Activated CD4-positive, alpha-beta memory T cell treated with anti-CD3 and anti-CD28 coated beads for 36 hours (primary cell): Measurements from ENCODE around the gene TUBA3C. TPM values are rescaled to one million over a fixed set of nuclear protein-coding genes. Genes with fewer than 3 reads are reported as not detected.
"Not testable (repeated sequence)": the region's sequence is repeated elsewhere in the genome, so short reads cannot be mapped to it uniquely, and the experiment has no call there.

Source experiments
- CTCF ChIA-PET: fragments of 350-600 bp; sonication (Branson Sonifier 250); formaldehyde crosslinking; loops from one replicate; lab custom pipeline; 2021; ENCODE audit warnings: antibody characterized with exemption, inconsistent platforms; lab: Charles Lee
- POLR2A ChIA-PET: fragments of 350-600 bp; sonication (Branson Sonifier 250); formaldehyde crosslinking; loops from one replicate; lab custom pipeline; 2021; ENCODE audit warnings: antibody characterized with exemption; lab: Charles Lee
- DNase-seq: peaks from one replicate; pipeline ENCODE4 v3.0.0-alpha.2; 2020
- H3K27ac Mint-ChIP-seq: one replicate; pipeline ENCODE4 v1.8.0; 2021; ENCODE audit warnings: mixed read lengths
- H3K27me3 Mint-ChIP-seq: one replicate; pipeline ENCODE4 v1.8.0; 2021; ENCODE audit warnings: mixed read lengths
- H3K36me3 Mint-ChIP-seq: one replicate; pipeline ENCODE4 v1.8.0; 2021; ENCODE audit warnings: mixed read lengths
- H3K4me1 Mint-ChIP-seq: one replicate; pipeline ENCODE4 v1.8.0; 2021; ENCODE audit warnings: low read depth, mixed read lengths
- H3K4me3 Mint-ChIP-seq: one replicate; pipeline ENCODE4 v1.8.0; 2021; ENCODE audit warnings: mild to moderate bottlenecking, mixed read lengths
- H3K9me3 Mint-ChIP-seq: one replicate; pipeline ENCODE4 v1.8.0; 2021; ENCODE audit warnings: mixed read lengths
- intact Hi-C: fragments of 100-400 bp; cut with micrococcal nuclease; formaldehyde crosslinking; loops from one replicate; pipeline ENCODE4 v1.15.1; 2023
- total RNA-seq, 2 experiments: library from RNA; stranded (reverse); gene quantifications; one replicate each; pipeline ENCODE4 v1.2.3, GENCODE V29; 2021

TUBA3C gene
- total RNA-seq, 2 experiments from 2014 or later = not detected

DNA sequence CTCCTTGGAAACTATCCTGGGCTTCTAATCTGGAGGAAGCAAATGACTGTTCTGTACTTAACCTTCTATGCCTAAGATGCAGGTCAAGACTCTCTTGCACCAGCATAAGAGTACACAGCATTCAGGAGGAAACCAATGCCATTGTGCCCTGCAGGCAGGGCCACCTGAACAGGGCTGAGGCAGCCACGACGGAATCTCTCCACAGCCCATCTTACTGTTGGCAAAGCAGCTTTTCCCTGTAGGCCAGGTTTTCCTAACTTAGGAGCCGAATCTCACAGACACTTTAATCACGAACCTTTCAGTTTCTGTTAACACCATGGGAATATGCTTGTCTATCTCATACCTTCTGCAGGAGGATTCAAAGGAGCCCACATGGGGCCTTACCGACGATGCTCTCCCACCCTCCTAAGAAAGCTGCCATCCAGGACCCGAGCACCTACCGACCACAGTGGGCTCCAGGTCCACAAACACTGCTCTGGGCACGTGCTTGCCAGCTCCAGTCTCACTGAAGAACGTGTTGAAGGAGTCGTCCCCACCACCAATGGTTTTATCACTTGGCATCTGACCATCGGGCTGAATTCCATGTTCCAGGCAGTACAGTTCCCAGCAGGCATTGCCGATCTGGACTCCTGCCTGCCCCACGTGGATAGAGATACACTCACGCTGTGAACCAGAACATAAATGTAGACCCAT is 2.6 kb downstream of the TUBA3C start:
- Mint-ChIP-seq H3K27me3 (no peaks in the 10 kb centered on the region), H3K4me3 (no peak overlapping the region), H3K27ac (no peak overlapping the region), H3K9me3 (no peaks in the 10 kb centered on the region), H3K4me1 (no peaks in the 10 kb centered on the region), H3K36me3 (no peaks in the 10 kb centered on the region)
- intact Hi-C loops = no loop called here
- POLR2A ChIA-PET = no interaction called here
- no peak for DNase-seq
- CTCF ChIA-PET = no interaction called here

DNA sequence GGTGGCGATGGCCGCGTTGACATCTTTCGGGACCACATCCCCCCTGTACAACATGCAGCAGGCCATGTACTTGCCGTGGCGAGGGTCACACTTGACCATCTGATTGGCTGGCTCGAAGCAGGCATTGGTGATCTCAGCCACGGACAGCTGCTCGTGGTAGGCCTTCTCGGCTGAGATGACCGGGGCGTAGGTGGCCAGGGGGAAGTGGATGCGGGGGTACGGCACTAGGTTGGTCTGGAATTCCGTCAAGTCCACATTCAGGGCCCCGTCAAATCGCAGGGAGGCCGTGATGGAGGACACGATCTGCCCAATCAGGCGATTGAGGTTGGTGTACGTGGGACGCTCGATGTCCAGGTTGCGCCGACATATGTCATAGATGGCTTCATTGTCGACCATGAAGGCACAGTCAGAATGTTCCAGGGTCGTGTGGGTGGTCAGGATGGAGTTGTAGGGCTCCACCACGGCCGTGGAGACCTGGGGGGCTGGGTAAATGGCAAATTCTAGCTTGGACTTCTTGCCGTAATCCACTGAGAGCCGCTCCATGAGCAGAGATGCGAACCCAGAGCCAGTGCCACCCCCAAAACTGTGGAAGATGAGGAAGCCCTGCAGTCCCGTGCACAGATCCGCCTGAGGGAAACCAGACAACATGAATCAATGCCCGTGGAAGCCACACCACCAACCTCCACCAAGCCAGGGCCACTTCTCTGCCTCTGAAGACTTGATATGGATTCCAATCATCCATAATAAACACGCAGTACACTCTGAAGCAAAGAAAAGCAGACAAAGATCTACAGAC is 4.4 kb downstream of the TUBA3C start:
- H3K9me3 Mint-ChIP-seq, H3K27me3 Mint-ChIP-seq, H3K4me1 Mint-ChIP-seq, H3K27ac Mint-ChIP-seq, DNase-seq, CTCF ChIA-PET, POLR2A ChIA-PET, intact Hi-C loops, H3K36me3 Mint-ChIP-seq, H3K4me3 Mint-ChIP-seq: not testable (repeated sequence)

DNA sequence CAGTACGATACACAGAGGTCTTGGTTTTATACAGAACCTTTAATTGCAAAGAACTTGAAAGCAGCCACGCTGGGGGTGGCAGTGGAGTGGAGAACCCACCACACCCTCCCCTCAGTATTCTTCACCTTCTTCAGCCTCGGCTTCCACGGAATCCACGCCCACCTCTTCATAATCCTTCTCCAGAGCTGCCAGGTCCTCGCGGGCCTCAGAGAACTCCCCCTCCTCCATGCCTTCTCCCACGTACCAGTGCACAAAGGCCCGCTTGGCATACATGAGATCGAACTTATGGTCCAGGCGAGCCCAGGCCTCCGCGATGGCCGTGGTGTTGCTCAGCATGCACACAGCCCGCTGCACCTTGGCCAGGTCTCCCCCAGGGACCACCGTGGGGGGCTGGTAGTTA is 7.9 kb downstream of the TUBA3C start:
- intact Hi-C loops = no loop called here
- no peak overlapping the region for H3K27ac Mint-ChIP-seq
- ChIA-PET POLR2A (no interaction called here), CTCF (no interaction called here)
- DNase-seq = no peak
- H3K36me3 Mint-ChIP-seq = no peaks in the 10 kb centered on the region
- H3K9me3 Mint-ChIP-seq = no peaks in the 10 kb centered on the region
- no peaks in the 10 kb centered on the region for H3K4me1 Mint-ChIP-seq
- H3K27me3 Mint-ChIP-seq = no peaks in the 10 kb centered on the region
- H3K4me3 Mint-ChIP-seq = no peak overlapping the region

DNA sequence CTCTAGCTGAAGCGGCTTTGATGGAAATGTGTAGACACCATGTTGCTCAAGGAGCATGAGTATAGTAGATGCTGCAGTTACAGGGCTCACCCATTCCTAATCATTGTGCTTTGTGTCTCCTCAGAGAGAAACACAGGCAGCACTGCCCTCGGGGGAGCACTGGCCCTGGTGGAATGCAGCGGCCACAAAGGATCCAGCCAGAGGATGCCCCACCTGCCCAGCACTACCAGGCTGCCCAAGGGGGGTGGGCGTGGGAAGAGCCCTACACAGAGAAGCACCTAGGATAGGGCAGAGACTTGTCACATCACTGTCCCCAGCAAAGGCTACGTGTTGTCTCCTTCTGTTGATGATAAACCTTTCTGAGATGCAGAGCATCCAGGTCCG is 9.0 kb downstream of the TUBA3C start:
- POLR2A ChIA-PET = no interaction called here
- CTCF ChIA-PET = no interaction called here
- Mint-ChIP-seq H3K36me3 (no peaks in the 10 kb centered on the region), H3K4me3 (no peak overlapping the region), H3K4me1 (no peaks in the 10 kb centered on the region), H3K27ac (no peak overlapping the region), H3K27me3 (no peaks in the 10 kb centered on the region), H3K9me3 (no peaks in the 10 kb centered on the region)
- DNase-seq = no peak
- intact Hi-C loops = no loop called here

DNA sequence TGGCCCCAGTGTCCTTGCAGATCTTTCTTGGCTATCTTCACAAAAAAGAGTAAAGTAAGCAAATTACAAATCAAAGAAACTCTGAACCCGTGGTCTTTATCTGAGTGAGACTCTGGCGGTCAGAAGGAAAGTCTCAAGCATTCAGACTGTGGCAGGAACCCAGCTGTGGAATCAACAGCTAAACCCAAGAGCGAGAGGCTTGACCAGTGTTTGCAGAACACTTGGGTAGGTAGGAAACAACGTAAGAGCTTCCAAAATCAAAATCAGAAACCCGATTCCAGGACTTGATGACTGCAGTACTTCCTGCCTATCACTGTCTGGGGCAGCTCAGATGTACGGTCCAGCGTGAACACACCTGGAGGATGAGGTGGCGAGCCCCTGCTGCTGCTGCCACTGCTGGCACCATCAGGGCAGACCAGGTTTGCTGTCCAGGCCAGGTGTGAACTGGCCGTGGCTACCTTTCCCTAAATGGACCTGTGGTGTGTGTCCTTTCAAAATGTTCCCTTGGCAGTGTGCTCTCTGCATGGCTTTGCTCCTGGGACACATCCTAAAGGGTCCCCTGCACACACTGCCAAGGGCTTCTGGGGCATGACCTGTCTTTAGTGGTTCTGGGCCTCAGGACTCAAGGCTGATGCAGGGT is 9.5 kb downstream of the TUBA3C start:
- no peak for DNase-seq
- no peaks in the 10 kb centered on the region for H3K36me3 Mint-ChIP-seq

DNA sequence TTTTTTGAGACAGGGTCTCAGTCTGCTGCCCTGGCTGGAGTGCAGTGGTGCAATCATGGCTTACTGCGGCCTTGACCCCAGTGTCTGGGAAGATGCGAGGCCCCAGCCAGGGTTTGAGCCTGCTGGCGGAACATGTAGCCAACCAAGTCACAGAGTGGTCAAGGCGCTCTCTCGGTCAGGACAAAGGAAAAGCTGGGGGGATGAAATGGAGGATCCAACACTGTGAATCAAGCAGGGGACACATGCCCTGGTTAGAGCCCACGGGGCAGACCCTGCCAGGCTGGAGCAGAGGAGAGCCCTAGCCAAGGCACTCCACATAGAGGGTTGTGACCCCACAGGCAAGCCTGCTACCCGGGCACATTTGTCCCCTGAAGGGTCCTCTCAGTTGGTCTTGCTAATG is 10.1 kb downstream of the TUBA3C start:
- Mint-ChIP-seq H3K27ac (no peak overlapping the region), H3K9me3 (no peaks in the 10 kb centered on the region), H3K4me3 (no peak overlapping the region), H3K4me1 (no peaks in the 10 kb centered on the region), H3K27me3 (no peaks in the 10 kb centered on the region), H3K36me3 (no peaks in the 10 kb centered on the region)
- intact Hi-C loops = no loop called here
- ChIA-PET CTCF (no interaction called here), POLR2A (no interaction called here)
- DNase-seq = no peak

More for the DNA sequence above, 9.5 kb downstream of the TUBA3C start:
- Mint-ChIP-seq H3K9me3 (no peaks in the 10 kb centered on the region), H3K27ac (no peak overlapping the region), H3K27me3 (no peaks in the 10 kb centered on the region), H3K4me3 (no peak overlapping the region), H3K4me1 (no peaks in the 10 kb centered on the region)
- CTCF ChIA-PET = no interaction called here
- intact Hi-C loops = no loop called here
- POLR2A ChIA-PET = no interaction called here

DNA sequence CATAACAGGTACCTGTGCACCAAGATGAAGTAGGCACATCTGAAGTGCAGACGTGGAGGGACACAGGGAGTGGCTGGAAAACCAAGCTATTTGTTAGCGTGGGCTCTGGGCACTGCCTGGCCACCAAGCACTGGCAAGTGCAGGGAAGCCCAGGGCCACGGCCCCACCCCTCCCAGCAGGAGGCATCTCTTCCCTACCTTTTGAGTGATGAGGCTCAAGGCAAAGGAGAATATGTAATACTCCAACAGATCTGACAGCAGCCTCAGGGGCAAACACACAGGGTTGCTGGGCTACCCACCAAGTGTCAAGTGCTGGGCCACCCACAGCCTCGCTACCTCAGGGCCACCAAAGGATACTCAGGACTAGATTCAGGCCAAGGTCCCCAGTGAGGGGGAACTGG is 11.6 kb downstream of the TUBA3C start:
- no peak for DNase-seq
- no peak overlapping the region for H3K4me3 Mint-ChIP-seq
- intact Hi-C loops = no loop called here
- no peaks in the 10 kb centered on the region for H3K9me3 Mint-ChIP-seq
- H3K36me3 Mint-ChIP-seq = no peaks in the 10 kb centered on the region
- ChIA-PET CTCF (no interaction called here), POLR2A (no interaction called here)
- no peaks in the 10 kb centered on the region for H3K27me3 Mint-ChIP-seq
- H3K4me1 Mint-ChIP-seq = no peaks in the 10 kb centered on the region
- no peak overlapping the region for H3K27ac Mint-ChIP-seq

DNA sequence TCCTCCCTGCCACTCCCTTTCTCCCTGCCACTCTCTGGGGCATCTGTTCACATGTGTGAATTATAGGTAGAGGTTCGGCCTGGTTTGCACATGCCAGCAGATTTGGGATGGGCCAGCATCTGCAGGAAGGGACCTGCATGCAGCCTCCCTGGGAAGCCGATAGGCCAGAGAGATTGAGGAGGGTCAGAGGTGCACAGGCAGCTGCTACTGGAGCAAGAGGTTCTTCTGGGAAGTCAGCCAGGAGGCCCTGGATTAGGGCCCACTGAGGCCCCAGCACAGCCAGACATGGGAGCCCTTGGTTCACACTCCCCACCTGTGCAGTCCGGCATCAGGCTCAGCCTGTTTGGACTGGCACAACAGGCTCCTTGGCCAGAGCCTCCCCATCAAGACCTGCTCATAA is 12.1 kb downstream of the TUBA3C start:
- Mint-ChIP-seq H3K4me3 (no peak overlapping the region), H3K36me3 (no peaks in the 10 kb centered on the region), H3K4me1 (no peaks in the 10 kb centered on the region), H3K27ac (no peak overlapping the region), H3K9me3 (no peaks in the 10 kb centered on the region), H3K27me3 (no peaks in the 10 kb centered on the region)
- ChIA-PET POLR2A (no interaction called here), CTCF (no interaction called here)
- intact Hi-C loops = no loop called here
- DNase-seq = no peak

DNA sequence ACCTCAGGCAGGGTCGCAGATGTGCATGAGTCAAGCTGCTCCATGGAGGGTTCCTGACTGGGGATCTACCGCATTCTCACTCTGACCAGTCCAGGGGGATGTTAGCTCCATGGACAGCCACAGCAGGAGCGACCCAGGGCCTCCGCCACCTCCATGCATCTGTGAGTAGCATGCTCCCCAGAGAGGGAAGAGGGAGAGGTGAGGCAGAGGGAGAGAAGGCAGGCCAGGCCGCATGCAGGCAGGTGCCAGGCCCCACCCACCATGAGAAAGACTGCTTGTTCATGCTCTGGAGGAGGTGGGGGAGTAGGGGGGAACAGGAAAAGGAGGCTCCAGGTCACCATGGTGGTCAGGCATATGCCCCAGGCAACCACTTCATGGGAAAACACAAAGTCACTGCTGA is 20.3 kb downstream of the TUBA3C start:
- H3K4me1 Mint-ChIP-seq = no peaks in the 10 kb centered on the region
- H3K36me3 Mint-ChIP-seq = no peaks in the 10 kb centered on the region
- peaks cover 15% of the 10 kb centered on the region for H3K9me3 Mint-ChIP-seq
- H3K4me3 Mint-ChIP-seq = no peak overlapping the region
- POLR2A ChIA-PET = no interaction called here
- intact Hi-C loops = no loop called here
- CTCF ChIA-PET = no interaction called here
- H3K27ac Mint-ChIP-seq = no peak overlapping the region
- DNase-seq = no peak
- H3K27me3 Mint-ChIP-seq = no peaks in the 10 kb centered on the region

DNA sequence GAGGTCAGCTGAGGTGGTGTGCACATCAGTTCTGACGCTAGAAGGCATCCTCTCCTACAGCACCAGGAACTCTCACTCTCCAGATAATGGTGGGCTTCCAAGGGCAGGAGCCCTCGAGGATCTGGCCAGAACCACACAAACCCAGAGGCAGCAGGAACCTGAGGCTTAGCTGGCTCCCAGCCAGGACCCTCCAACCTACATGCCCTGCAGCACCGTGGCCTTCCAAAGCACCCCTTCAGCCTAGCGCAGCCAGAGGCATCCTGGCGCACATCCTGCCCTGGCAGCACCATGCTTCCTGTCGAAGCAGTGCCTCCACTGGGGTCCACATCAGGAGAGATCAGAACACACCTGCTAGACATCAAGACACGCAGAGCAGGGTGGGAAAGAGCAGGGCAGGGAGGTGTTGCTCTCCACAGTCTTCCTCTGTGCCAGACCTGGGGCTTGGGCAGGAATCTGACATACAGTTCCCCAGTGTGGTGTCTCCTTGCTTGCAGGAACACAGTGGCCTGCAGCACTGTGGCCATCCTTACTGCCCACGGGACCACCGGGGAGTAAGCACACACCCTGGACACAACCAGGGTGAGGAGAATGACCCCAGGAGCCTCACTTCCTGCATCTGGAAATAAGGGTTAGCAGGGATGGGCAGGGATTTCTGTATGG is 21.7 kb downstream of the TUBA3C start:
- no peak overlapping the region for H3K4me3 Mint-ChIP-seq
- ChIA-PET CTCF (no interaction called here), POLR2A (no interaction called here)
- H3K27me3 Mint-ChIP-seq = no peaks in the 10 kb centered on the region
- intact Hi-C loops = no loop called here
- H3K27ac Mint-ChIP-seq = no peak overlapping the region
- peaks cover 15% of the 10 kb centered on the region for H3K9me3 Mint-ChIP-seq
- H3K36me3 Mint-ChIP-seq = no peaks in the 10 kb centered on the region
- no peaks in the 10 kb centered on the region for H3K4me1 Mint-ChIP-seq
- DNase-seq = no peak

DNA sequence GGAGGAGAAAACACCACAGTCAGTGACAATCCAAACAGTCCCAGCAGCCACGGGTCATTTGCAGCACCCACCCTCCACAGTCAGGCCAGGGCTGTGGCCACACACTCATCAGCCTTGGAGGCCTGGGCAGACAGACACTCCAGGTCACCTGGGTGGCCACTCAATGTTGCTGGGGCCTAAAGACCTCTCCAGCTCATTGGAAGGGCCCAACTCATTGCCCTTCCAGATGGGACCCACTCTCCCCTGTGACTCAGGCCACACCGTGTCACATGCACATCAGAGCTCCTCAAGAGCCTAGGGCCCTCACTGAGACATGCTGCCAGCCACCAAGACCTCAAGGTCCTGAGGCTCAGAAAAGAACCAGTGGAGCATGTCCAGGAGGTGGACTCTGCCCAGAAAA is 22.4 kb downstream of the TUBA3C start:
- intact Hi-C loops = no loop called here
- H3K4me1 Mint-ChIP-seq = no peaks in the 10 kb centered on the region
- no peak overlapping the region for H3K4me3 Mint-ChIP-seq
- no peaks in the 10 kb centered on the region for H3K27me3 Mint-ChIP-seq
- H3K9me3 Mint-ChIP-seq = peaks cover 14% of the 10 kb centered on the region
- DNase-seq = no peak
- H3K27ac Mint-ChIP-seq = no peak overlapping the region
- CTCF ChIA-PET = no interaction called here
- no peaks in the 10 kb centered on the region for H3K36me3 Mint-ChIP-seq
- POLR2A ChIA-PET = no interaction called here

DNA sequence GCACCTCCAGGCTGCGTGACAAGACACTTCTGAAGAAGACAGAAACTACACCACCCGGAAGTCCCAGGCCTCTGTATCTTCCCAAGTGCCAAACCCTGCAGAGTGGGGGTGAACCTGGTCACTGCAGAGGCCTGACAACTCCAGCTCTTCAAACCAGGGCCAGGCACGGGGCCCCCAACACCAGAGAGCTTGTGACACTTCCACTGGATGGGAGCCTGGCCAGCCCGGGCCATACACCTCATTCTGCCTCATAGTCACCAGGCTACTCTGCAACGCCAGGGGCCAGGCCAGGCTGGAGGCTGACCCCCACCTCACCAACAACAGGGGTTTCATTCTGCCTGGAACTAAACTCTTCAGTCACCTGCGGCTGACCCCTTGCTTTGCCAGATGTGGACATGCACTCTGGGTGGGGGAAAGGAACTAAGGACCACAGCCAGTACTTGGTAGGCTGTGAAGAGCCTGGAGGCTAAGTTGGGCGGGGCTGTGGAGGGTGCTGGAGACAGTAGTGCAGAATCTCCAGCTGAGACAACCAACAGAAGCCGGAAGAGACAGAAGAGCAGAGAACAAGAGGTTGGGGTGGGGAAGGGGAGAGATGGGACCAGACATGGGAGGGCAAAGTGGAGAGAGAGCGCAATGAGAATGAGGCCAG is 23.0 kb downstream of the TUBA3C start:
- no peaks in the 10 kb centered on the region for H3K36me3 Mint-ChIP-seq
- H3K27me3 Mint-ChIP-seq = no peaks in the 10 kb centered on the region
- H3K9me3 Mint-ChIP-seq = peaks cover 11% of the 10 kb centered on the region
- no peak overlapping the region for H3K4me3 Mint-ChIP-seq
- CTCF ChIA-PET = no interaction called here
- POLR2A ChIA-PET = no interaction called here
- H3K4me1 Mint-ChIP-seq = no peaks in the 10 kb centered on the region
- H3K27ac Mint-ChIP-seq = no peak overlapping the region
- intact Hi-C loops = no loop called here
- no peak for DNase-seq
